Neural cell (in vitro differentiated cells): ENCODE results near the gene KCNIP3. TPM values are rescaled to one million over a fixed set of nuclear protein-coding genes. Genes with fewer than 3 reads are reported as not detected.

Experiments used
- H2AFZ ChIP-seq: fragments of 200-600, 300-800 bp; sonication (generic), shearing (Covaris generic); 2 replicates; pipeline ENCODE4 v1.6.0; 2014; ENCODE audit warnings: low read depth, mild to moderate bottlenecking, antibody characterized with exemption, low read length, moderate library complexity
- H3F3A ChIP-seq: fragments of 200-600 bp; shearing (Covaris generic); 2 replicates; pipeline ENCODE4 v1.6.1; 2016; ENCODE audit warnings: mild to moderate bottlenecking, moderate library complexity, mixed read lengths, antibody characterized with exemption, low read length; ENCODE audit not compliant: insufficient read depth, poor library complexity, severe bottlenecking
- H3K27ac ChIP-seq: fragments of 200-600, 300-800 bp; sonication (generic), shearing (Covaris generic); 2 replicates; pipeline ENCODE4 v1.5.1; 2014; ENCODE audit warnings: mild to moderate bottlenecking, low read length, moderate library complexity
- H3K27me3 ChIP-seq: fragments of 300-800, 200-600 bp; sonication (generic), shearing (Covaris generic); 2 replicates; pipeline ENCODE4 v1.6.0; 2014; ENCODE audit warnings: mild to moderate bottlenecking, low read depth, low read length, moderate library complexity; ENCODE audit not compliant: insufficient read depth
- H3K36me3 ChIP-seq: fragments of 300-800, 200-600 bp; sonication (generic), shearing (Covaris generic); 2 replicates; pipeline ENCODE4 v1.5.1; 2014; ENCODE audit warnings: mild to moderate bottlenecking, antibody characterized with exemption, low read length, moderate library complexity; ENCODE audit not compliant: insufficient read depth
- H3K4me2 ChIP-seq: fragments of 300-800, 200-600 bp; sonication (generic), shearing (Covaris generic); 2 replicates; pipeline ENCODE4 v1.6.0; 2014; ENCODE audit warnings: mild to moderate bottlenecking, low read length
- H3K4me3 ChIP-seq: fragments of 300-800, 200-600 bp; sonication (generic), shearing (Covaris generic); 2 replicates; pipeline ENCODE4 v1.5.1; 2014; ENCODE audit warnings: mild to moderate bottlenecking, low read length, moderate library complexity
- H3K79me2 ChIP-seq: fragments of 200-600 bp; shearing (Covaris generic); replicated peaks from 2 replicates; pipeline ENCODE4 v1.6.0; 2014; ENCODE audit warnings: mild to moderate bottlenecking, low read length, moderate library complexity; ENCODE audit not compliant: insufficient read depth
- H3K9ac ChIP-seq: fragments of 300-800, 200-600 bp; sonication (generic), shearing (Covaris generic); 2 replicates; pipeline ENCODE4 v1.6.1; 2016; ENCODE audit warnings: mild to moderate bottlenecking, low read length, mixed read lengths
- H3K9me2 ChIP-seq: fragments of 200-600 bp; shearing (Covaris generic); 2 replicates; pipeline ENCODE4 v1.6.1; 2016; ENCODE audit warnings: mild to moderate bottlenecking, low read length, mixed read lengths; ENCODE audit not compliant: insufficient read depth
- H3K9me3 ChIP-seq: fragments of 200-600, 300-800 bp; sonication (generic), shearing (Covaris generic); 2 replicates; pipeline ENCODE4 v1.6.1; 2016; ENCODE audit warnings: mild to moderate bottlenecking, mixed run types, low read length, moderate library complexity, mixed read lengths
- H4K20me1 ChIP-seq: fragments of 200-600 bp; shearing (Covaris generic); 2 replicates; pipeline ENCODE4 v1.6.1; 2016; ENCODE audit warnings: mild to moderate bottlenecking, mixed run types; ENCODE audit not compliant: insufficient read depth
- CTCF ChIP-seq: fragments of 450-650 bp; IDR thresholded peaks from 2 replicates; pipeline ENCODE4 v1.5.1; 2014; ENCODE audit warnings: antibody characterized with exemption, mild to moderate bottlenecking, moderate library complexity; ENCODE audit not compliant: poor library complexity, severe bottlenecking
- EP300 ChIP-seq: fragments of 450-650 bp; conservative IDR thresholded peaks from 2 replicates; pipeline ENCODE4 v1.6.1; 2014; ENCODE audit warnings: antibody characterized with exemption, mild to moderate bottlenecking, moderate library complexity; ENCODE audit not compliant: poor library complexity, severe bottlenecking
- EZH2 ChIP-seq: fragments of 200-600, 300-800 bp; shearing (Covaris generic), sonication (generic); IDR thresholded peaks from 2 replicates; pipeline ENCODE4 v1.6.1; 2014; ENCODE audit warnings: antibody characterized with exemption, low read length, borderline replicate concordance, mild to moderate bottlenecking; ENCODE audit not compliant: insufficient read depth, poor library complexity, severe bottlenecking
- MXI1 ChIP-seq: fragments of 450-650 bp; conservative IDR thresholded peaks from 2 replicates; pipeline ENCODE4 v1.6.1; 2014; ENCODE audit warnings: antibody characterized with exemption, mild to moderate bottlenecking; ENCODE audit not compliant: poor library complexity, severe bottlenecking
- POLR2AphosphoS5 ChIP-seq: IDR thresholded peaks from 2 replicates; pipeline ENCODE4 v1.6.1; 2012
- RAD21 ChIP-seq: fragments of 450-650 bp; conservative IDR thresholded peaks from 2 replicates; pipeline ENCODE4 v1.6.1; 2014; ENCODE audit warnings: antibody characterized with exemption, mild to moderate bottlenecking, moderate library complexity
- REST ChIP-seq: IDR thresholded peaks from 2 replicates; pipeline ENCODE4 v1.6.1; 2012; ENCODE audit warnings: borderline replicate concordance
- SMC3 ChIP-seq: fragments of 450-650 bp; conservative IDR thresholded peaks from 2 replicates; pipeline ENCODE4 v1.6.1; 2014; ENCODE audit warnings: antibody characterized with exemption, mild to moderate bottlenecking, moderate library complexity; ENCODE audit not compliant: poor library complexity
- TAF1 ChIP-seq: IDR thresholded peaks from 2 replicates; pipeline ENCODE4 v1.6.1; 2012; ENCODE audit warnings: low read depth
- polyA plus RNA-seq: library from polyadenylated mRNA; depleted of rRNA; stranded (reverse); fragments of >200 nt; gene quantifications from 2 replicates; pipeline ENCODE4 v1.2.3, GENCODE V29; 2014

Gene KCNIP3
- polyA plus RNA-seq, 1 donor from 2014 or later, result not detected

- no peaks in the 10 kb centered on the region for H3K27me3 ChIP-seq
- peaks cover 13% of the 10 kb centered on the region for H3K9me3 ChIP-seq
- H3K27ac ChIP-seq, result no peak overlapping the region
- H2AFZ ChIP-seq, result no peak overlapping the region
- H3K9ac ChIP-seq, result no peak overlapping the region
- no peak overlapping the region for H3K4me3 ChIP-seq
- H4K20me1 ChIP-seq, result no peaks in the 10 kb centered on the region
- no peaks in the 10 kb centered on the region for H3K9me2 ChIP-seq
- H3K79me2 ChIP-seq, result no peaks in the 10 kb centered on the region
- TF ChIP-seq MXI1, result no peak
- TF ChIP-seq REST, result no peak
- no peak for TF ChIP-seq EZH2
- TF ChIP-seq EP300, result no peak
- TF ChIP-seq POLR2AphosphoS5, result no peak
- TF ChIP-seq CTCF, result no peak
- no peak for TF ChIP-seq SMC3
- TF ChIP-seq TAF1, result no peak
- no peak for TF ChIP-seq RAD21
- H3K36me3 ChIP-seq, result no peaks in the 10 kb centered on the region
- no peaks in the 10 kb centered on the region for H3F3A ChIP-seq
- no peak overlapping the region for H3K4me2 ChIP-seq
Measured at GRCh38 chr2:95331606-95332005, 34.5 kb downstream of the KCNIP3 start.

- no peaks in the 10 kb centered on the region for H3K36me3 ChIP-seq
- no peaks in the 10 kb centered on the region for H3K9me2 ChIP-seq
- H4K20me1 ChIP-seq, result no peaks in the 10 kb centered on the region
- H3K27me3 ChIP-seq, result no peaks in the 10 kb centered on the region
- H3K4me2 ChIP-seq, result no peak overlapping the region
- no peak overlapping the region for H3K9ac ChIP-seq
- H3K4me3 ChIP-seq, result no peak overlapping the region
- H3K9me3 ChIP-seq, result peaks cover 13% of the 10 kb centered on the region
- H3K27ac ChIP-seq, result no peak overlapping the region
- no peaks in the 10 kb centered on the region for H3K79me2 ChIP-seq
- no peaks in the 10 kb centered on the region for H3F3A ChIP-seq
- no peak overlapping the region for H2AFZ ChIP-seq
- TF ChIP-seq REST, result no peak
- TF ChIP-seq EZH2, result no peak
- no peak for TF ChIP-seq EP300
- no peak for TF ChIP-seq TAF1
- no peak for TF ChIP-seq CTCF
- TF ChIP-seq RAD21, result no peak
- no peak for TF ChIP-seq SMC3
- TF ChIP-seq POLR2AphosphoS5, result no peak
- no peak for TF ChIP-seq MXI1
Measured at GRCh38 chr2:95332036-95332435, 34.9 kb downstream of the KCNIP3 start.
